Stimulated activated CD4-positive, alpha-beta T cell treated with anti-CD3 and anti-CD28 coated beads, Interleukin-2, amount 100 ng/mL, for 24 hours (primary cell): Measurements from ENCODE around the gene SYDE2.
"Not testable (repeated sequence)": the region's sequence is repeated elsewhere in the genome, so short reads cannot be mapped to it uniquely, and the experiment has no call there.

Experiments used
- DNase-seq, 2 donors: peaks; one replicate each; pipeline ENCODE4 v3.0.0-alpha.2; 2020

The SYDE2 gene

GRCh38 chr1:85200463-85201339 is at the start of gene SYDE2:
Gene SYDE2, minus strand, starts transcription at chr1:85201016. Its CDS starts 20 bp downstream, at chr1:85200996.
- DNase-seq: peak; percentile 64 to 74

- not testable (repeated sequence) for DNase-seq
Measured at GRCh38 chr1:85249042-85249441, 48.2 kb upstream of the SYDE2 start.

GRCh38 chr1:85245891-85246290 is 45.1 kb upstream of the SYDE2 start:
- no peak for DNase-seq

GRCh38 chr1:85245456-85245855 is 44.6 kb upstream of the SYDE2 start:
- no peak for DNase-seq

- no peak for DNase-seq
Measured at GRCh38 chr1:85244271-85245061, 43.6 kb upstream of the SYDE2 start.

- no peak for DNase-seq
Measured at GRCh38 chr1:85243372-85243771, 42.6 kb upstream of the SYDE2 start.

- DNase-seq: no peak
Measured at GRCh38 chr1:85240643-85241042, 39.8 kb upstream of the SYDE2 start.

GRCh38 chr1:85240174-85240601 is 39.4 kb upstream of the SYDE2 start:
- no peak for DNase-seq

GRCh38 chr1:85237613-85238012 is 36.8 kb upstream of the SYDE2 start:
- no peak for DNase-seq

GRCh38 chr1:85230305-85230977 is 29.6 kb upstream of the SYDE2 start:
- no peak for DNase-seq

GRCh38 chr1:85229574-85230097 is 28.8 kb upstream of the SYDE2 start:
- DNase-seq: no peak

- no peak for DNase-seq
Measured at GRCh38 chr1:85228972-85229371, 28.2 kb upstream of the SYDE2 start.

- no peak for DNase-seq
Measured at GRCh38 chr1:85225624-85226380, 25.0 kb upstream of the SYDE2 start.

- DNase-seq: no peak
Measured at GRCh38 chr1:85224734-85225623, 24.2 kb upstream of the SYDE2 start.

GRCh38 chr1:85224295-85224694 is 23.5 kb upstream of the SYDE2 start:
- DNase-seq: no peak

- DNase-seq: no peak
Measured at GRCh38 chr1:85223334-85223733, 22.5 kb upstream of the SYDE2 start.

GRCh38 chr1:85220756-85221201 is 20.0 kb upstream of the SYDE2 start:
- no peak for DNase-seq

GRCh38 chr1:85219853-85220610 is 19.2 kb upstream of the SYDE2 start:
- no peak for DNase-seq

- DNase-seq: no peak
Measured at GRCh38 chr1:85216697-85217096, 15.9 kb upstream of the SYDE2 start.

- DNase-seq: no peak
Measured at GRCh38 chr1:85214654-85215053, 13.8 kb upstream of the SYDE2 start.
